ENCODE data around the gene STAT5A. TPM values are rescaled to one million over a fixed set of nuclear protein-coding genes. Genes with fewer than 3 reads are reported as not detected.
A peak's percentile ranks its signal among the peaks of the same experiment; 100 is the strongest.

Gene STAT5A
- total RNA-seq, 1 experiment from 2014 or later = 3.1 TPM

DNA sequence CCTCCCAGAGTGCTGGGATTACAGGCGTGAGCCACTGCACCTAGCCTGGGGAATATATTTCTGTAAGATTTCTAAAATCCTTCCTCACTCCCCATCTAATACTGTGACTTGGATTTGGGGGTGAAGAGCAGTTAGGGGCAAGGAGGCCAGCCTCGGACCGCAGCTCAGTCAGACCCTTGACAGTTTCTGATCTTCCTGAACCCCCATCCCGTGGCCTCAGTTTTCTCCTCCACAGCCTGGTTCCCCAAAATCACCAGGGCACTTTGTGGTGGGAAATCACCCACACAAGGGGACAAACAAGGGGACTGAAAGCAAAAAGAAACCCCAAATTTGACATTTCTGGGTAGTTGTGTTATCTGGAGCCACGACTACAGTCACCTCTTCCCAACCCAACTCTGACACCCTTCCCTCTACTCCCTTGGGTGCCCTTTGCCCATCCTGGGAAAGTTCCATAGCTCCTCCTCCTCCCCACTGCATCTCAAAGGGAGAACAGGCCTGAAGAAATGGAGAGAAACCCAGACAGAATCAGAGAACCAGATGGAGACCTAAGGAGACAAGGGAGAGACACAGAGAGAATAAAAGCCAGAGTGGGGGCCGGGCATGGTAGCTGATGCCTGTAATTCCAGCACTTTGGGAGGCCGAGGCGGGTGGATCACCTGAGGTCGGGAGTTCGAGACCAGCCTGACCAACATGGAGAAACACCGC, 2.8 kb upstream of the STAT5A start:
- H3K36me3 Mint-ChIP-seq (ENCODE audit: insufficient read depth, unreplicated experiment) = peaks cover 8% of the 10 kb centered on the region
- no TSS peak for BruUV-seq (replicated peaks)
- CTCF ChIA-PET = no interaction called here
- TF ChIP-seq, protein P1, sequence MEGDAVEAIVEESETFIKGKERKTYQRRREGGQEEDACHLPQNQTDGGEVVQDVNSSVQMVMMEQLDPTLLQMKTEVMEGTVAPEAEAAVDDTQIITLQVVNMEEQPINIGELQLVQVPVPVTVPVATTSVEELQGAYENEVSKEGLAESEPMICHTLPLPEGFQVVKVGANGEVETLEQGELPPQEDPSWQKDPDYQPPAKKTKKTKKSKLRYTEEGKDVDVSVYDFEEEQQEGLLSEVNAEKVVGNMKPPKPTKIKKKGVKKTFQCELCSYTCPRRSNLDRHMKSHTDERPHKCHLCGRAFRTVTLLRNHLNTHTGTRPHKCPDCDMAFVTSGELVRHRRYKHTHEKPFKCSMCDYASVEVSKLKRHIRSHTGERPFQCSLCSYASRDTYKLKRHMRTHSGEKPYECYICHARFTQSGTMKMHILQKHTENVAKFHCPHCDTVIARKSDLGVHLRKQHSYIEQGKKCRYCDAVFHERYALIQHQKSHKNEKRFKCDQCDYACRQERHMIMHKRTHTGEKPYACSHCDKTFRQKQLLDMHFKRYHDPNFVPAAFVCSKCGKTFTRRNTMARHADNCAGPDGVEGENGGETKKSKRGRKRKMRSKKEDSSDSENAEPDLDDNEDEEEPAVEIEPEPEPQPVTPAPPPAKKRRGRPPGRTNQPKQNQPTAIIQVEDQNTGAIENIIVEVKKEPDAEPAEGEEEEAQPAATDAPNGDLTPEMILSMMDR (IDR thresholded peaks at IDR 0.05; ENCODE audit: unreplicated experiment) = no peak
- no peaks in the 10 kb centered on the region for H3K4me1 Mint-ChIP-seq (ENCODE audit: low read depth, unreplicated experiment)
- intact Hi-C loops (cut with micrococcal nuclease; ENCODE audit: unreplicated experiment) = no loop called here
- peaks cover 26% of the 10 kb centered on the region for H3K27me3 Mint-ChIP-seq (ENCODE audit: unreplicated experiment)
- no peak overlapping the region for H3K4me3 Mint-ChIP-seq (ENCODE audit: low read depth, unreplicated experiment)
- DNase-seq = no peak
- no peaks in the 10 kb centered on the region for H3K9me3 Mint-ChIP-seq (ENCODE audit: low read depth, unreplicated experiment)
- H3K27ac Mint-ChIP-seq (ENCODE audit: unreplicated experiment) = no peak overlapping the region

DNA sequence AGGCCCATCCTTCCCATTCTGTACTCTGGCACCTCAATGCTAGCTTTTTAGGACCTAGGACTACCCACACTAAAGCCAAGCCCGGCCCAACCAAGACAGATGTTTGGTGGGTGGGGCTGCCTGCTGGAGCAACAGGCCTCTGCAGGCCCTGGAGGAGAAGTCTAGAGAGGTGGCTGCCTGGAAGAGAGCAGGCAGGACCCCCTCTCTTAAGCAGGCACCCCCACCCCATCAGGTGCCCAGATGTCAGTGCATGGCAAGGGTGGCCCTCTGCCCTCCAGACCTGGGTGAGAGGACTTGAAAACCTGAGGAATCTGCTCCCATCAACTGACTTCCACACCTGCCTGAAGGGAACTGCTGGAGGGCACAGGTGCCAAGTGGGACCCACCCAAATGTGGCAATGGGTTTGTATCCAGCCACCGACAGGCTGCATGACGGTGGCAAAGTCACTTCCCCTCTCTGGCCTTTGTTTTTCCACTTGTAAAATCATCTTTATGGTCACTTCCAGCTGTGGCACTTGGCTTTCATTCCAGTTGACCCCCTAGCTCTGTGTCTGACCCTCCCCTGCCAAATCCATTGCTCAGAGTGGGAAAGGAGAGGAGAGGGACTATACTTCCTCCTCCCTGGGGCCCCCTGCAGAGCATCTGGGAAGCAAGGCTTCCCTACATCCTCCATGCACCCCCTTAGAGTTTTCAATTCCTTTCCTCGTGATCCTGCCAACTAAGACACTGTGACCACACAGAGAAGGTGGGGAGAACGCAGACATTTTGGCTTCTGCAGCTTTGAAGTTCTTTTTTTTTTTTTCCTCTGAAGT, 1.7 kb upstream of the STAT5A start:
- peaks cover 31% of the 10 kb centered on the region for H3K27me3 Mint-ChIP-seq (ENCODE audit: unreplicated experiment)
- peak overlapping the region; percentile 23 for H3K4me3 Mint-ChIP-seq (ENCODE audit: low read depth, unreplicated experiment)
- H3K27ac Mint-ChIP-seq (ENCODE audit: unreplicated experiment) = no peak overlapping the region
- TF ChIP-seq, protein P1 (IDR thresholded peaks at IDR 0.05; ENCODE audit: unreplicated experiment) = no peak
- intact Hi-C loops (cut with micrococcal nuclease; ENCODE audit: unreplicated experiment) = no loop called here
- no peaks in the 10 kb centered on the region for H3K9me3 Mint-ChIP-seq (ENCODE audit: low read depth, unreplicated experiment)
- no TSS peak for BruUV-seq (replicated peaks)
- H3K4me1 Mint-ChIP-seq (ENCODE audit: low read depth, unreplicated experiment) = no peaks in the 10 kb centered on the region
- no peak for DNase-seq
- peaks cover 8% of the 10 kb centered on the region for H3K36me3 Mint-ChIP-seq (ENCODE audit: insufficient read depth, unreplicated experiment)
- CTCF ChIA-PET = no interaction called here

DNA sequence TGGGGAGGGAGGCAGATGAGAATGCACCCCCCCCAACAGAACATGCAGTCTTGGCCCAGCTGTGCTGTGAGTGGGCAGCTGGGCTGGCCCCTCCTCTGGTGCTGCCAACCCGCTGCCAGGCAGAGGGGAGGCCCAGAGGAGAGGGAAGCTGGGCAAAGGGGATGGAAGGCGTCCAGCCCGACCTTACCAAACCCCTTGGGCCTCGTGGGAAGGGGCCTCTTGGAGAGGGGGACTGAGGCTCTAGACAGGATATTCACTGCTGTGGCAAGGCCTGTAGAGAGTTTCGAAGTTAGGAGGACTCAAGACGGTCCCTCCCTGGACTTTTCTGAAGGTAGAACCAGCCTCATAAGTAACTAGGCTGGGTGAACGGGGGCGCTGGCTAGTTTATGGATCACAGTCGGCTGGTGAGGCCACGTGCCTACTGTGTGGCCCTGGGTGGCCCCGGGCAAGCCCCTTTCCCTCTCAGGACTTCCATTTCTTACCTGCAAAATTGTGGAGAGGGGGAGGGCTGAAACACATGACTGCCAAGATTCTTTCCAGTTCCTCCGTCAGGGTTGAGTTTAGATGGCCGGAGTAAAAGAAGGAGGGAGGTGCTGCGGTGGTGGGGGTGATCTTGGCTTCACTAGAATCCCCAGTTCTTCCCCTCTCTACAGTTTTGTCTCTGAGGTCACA, 857 bp upstream of the STAT5A start:
- no peaks in the 10 kb centered on the region for H3K4me1 Mint-ChIP-seq (ENCODE audit: low read depth, unreplicated experiment)
- DNase-seq = no peak
- CTCF ChIA-PET = no interaction called here
- H3K4me3 Mint-ChIP-seq (ENCODE audit: low read depth, unreplicated experiment) = peak overlapping the region; percentile 23
- no peak overlapping the region for H3K27ac Mint-ChIP-seq (ENCODE audit: unreplicated experiment)
- TF ChIP-seq, protein P1 (IDR thresholded peaks at IDR 0.05; ENCODE audit: unreplicated experiment) = no peak
- H3K9me3 Mint-ChIP-seq (ENCODE audit: low read depth, unreplicated experiment) = no peaks in the 10 kb centered on the region
- intact Hi-C loops (cut with micrococcal nuclease; ENCODE audit: unreplicated experiment) = no loop called here
- no TSS peak for BruUV-seq (replicated peaks)
- H3K27me3 Mint-ChIP-seq (ENCODE audit: unreplicated experiment) = peaks cover 31% of the 10 kb centered on the region
- H3K36me3 Mint-ChIP-seq (ENCODE audit: insufficient read depth, unreplicated experiment) = peaks cover 8% of the 10 kb centered on the region

DNA sequence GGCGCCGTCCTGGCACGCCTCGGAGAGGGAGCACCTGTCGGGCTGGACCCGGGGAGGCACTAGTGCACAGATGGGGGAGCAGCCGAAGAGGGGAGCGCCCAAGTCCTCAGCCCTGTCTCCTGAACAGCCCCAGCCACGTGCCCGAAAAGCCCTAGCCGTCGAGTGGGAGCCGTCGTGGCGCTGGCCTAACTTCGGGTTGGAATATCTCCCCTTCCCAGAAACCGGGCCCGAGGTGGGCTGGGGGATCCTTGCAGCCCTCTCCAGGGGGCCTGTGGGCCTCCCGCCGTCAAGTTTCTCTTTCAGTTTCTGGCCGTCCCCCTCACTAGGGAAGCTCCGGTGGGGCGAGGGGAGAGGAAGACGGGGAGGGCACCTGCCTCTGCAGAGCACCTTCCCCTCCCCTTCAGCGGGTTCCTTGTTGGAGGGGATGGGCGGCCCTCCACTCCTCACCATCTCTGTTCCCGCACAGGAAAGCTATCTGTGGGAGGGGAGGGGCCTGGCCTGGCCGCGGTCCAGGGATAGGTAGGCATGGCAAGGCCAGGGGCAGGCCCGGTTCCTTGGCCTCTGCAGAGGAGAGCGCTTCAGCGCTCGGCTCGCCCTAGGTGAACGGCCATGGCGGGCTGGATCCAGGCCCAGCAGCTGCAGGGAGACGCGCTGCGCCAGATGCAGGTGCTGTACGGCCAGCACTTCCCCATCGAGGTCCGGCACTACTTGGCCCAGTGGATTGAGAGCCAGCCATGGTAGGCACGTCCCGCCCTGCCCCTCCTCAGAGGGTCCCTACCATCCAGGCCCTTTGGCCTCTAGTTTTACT, 709 bp downstream of the STAT5A start:
- CTCF ChIA-PET = no interaction called here
- Mint-ChIP-seq H3K4me1 (ENCODE audit: low read depth, unreplicated experiment) (no peaks in the 10 kb centered on the region), H3K27ac (ENCODE audit: unreplicated experiment) (no peak overlapping the region)

More for the DNA sequence above, 709 bp downstream of the STAT5A start:
- BruUV-seq (replicated peaks) = no TSS peak
- Mint-ChIP-seq H3K4me3 (ENCODE audit: low read depth, unreplicated experiment) (peak overlapping the region; percentile 23), H3K27me3 (ENCODE audit: unreplicated experiment) (peaks cover 31% of the 10 kb centered on the region), H3K9me3 (ENCODE audit: low read depth, unreplicated experiment) (no peaks in the 10 kb centered on the region), H3K36me3 (ENCODE audit: insufficient read depth, unreplicated experiment) (peaks cover 8% of the 10 kb centered on the region)
- no peak for DNase-seq
- intact Hi-C loops (cut with micrococcal nuclease; ENCODE audit: unreplicated experiment) = no loop called here
- TF ChIP-seq, protein P1 (IDR thresholded peaks at IDR 0.05; ENCODE audit: unreplicated experiment) = no peak
